Superior temporal gyrus (tissue), 1 donor: ENCODE results near the gene GPR62.
A peak's percentile ranks its signal among the peaks of the same experiment; 100 is the strongest.

Experiments
- DNase-seq: peaks from one replicate; pipeline ENCODE4 v3.0.0-alpha.2; 2016; ENCODE audit errors: extremely low spot score

GPR62 gene

DNA sequence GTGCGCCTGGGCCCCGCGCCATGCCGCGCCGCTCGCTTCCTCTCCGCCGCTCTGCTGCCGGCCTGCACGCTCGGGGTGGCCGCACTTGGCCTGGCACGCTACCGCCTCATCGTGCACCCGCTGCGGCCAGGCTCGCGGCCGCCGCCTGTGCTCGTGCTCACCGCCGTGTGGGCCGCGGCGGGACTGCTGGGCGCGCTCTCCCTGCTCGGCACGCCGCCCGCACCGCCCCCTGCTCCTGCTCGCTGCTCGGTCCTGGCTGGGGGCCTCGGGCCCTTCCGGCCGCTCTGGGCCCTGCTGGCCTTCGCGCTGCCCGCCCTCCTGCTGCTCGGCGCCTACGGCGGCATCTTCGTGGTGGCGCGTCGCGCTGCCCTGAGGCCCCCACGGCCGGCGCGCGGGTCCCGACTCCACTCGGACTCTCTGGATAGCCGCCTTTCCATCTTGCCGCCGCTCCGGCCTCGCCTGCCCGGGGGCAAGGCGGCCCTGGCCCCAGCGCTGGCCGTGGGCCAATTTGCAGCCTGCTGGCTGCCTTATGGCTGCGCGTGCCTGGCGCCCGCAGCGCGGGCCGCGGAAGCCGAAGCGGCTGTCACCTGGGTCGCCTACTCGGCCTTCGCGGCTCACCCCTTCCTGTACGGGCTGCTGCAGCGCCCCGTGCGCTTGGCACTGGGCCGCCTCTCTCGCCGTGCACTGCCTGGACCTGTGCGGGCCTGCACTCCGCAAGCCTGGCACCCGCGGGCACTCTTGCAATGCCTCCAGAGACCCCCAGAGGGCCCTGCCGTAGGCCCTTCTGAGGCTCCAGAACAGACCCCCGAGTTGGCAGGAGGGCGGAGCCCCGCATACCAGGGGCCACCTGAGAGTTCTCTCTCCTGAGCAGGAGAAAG lies 951 bp downstream of the GPR62 start:
- DNase-seq, result peak; percentile 52

DNA sequence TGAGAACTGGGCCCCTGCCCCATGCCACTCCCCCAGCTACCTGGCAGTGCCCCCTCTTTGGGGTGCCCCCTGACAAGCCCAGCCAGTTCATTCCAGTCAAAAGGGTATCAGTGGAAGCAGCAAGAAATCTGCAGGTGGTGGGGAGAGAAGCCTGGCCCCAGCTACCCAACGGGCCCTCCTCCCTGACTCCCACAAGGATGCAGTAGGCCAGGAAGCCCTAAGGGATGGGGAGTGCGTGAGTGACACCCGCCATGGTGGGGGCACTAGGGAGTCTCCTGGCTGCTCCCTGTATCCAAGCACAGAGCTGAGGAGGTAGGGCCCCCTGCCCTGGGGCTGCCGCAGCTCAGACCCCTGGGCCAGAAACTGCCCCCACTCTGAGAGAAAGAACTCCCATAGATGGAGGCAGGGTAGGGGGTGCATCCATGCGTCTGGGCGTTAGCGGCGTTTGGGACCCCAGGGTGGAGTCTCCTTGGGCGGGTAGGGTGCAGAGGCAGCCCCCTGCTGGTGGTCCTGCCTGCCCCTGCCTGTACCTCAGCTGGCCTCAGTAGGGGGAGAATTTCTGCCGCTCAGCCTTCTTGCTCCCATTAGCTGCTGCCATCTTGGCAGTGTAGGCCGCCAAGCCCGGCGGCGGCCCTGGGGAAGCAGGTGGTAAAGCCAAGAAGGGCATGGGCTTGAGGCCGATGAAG lies 2.5 kb downstream of the GPR62 start:
- no peak for DNase-seq

DNA sequence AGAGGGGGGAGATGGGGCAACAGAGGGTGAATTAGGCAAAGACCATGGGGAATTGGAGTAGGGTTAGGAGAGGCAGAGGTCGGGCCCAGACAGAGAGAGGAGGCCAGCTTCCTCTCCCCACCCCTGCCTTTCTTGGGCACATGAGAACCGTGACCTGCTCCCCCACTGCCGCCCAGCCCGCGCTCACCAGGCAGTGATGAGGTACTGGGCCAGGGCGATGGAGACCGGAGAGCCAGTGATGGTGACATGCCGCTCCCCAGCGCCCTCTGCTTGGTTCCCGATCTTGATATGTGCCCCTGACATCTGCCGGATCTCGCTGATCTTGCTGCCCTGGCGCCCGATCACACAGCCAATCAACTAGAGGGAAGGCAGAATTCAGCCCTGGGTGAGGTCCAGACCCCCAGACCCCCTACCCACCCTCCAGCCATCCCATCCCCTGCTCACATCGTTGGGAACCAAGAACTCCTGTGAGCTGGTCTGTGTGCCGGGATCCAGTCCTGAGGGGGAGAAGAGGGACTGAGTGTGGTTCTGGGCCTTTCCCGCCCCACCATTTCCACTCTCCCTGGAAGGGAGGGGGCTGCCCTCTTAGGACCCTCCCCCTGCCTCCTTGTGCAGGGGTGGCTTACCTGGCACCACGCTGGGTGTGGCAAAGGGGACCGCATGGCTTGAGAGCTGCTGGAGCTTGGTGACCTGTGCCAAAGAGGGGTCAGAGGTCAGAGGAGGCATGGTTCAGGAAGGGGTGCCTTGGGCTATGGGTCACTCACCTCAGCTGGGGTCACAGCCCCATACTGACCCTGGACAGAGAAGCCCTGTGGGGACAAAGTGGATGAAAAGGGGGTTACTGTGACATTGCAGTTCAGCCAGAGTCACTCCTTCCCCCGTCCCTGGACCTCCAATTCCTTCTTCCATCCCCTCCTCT lies 3.7 kb downstream of the GPR62 start:
- no peak for DNase-seq

GRCh38 chr3:51959651-51960050 lies 4.5 kb downstream of the GPR62 start:
- no peak for DNase-seq

DNA sequence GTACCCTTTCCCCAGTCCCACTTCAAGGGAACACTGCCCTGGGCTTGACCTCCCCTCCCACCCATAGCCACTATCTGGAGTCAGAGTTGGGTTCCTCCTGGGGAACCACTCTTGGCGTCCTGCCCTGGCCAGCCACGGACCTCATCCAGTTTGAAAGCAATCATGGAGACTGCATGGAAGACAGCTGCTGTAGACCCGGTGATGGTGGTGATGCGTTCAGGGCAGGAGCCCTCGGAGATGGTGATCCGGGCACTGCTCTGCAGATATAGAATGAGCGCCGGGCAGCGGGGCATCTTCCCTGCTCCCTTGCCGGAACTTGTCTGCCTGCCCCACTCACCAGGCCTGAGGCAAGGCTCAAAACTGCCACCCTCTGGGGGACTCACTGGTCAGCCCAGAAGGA lies 5.2 kb downstream of the GPR62 start:
- no peak for DNase-seq

DNA sequence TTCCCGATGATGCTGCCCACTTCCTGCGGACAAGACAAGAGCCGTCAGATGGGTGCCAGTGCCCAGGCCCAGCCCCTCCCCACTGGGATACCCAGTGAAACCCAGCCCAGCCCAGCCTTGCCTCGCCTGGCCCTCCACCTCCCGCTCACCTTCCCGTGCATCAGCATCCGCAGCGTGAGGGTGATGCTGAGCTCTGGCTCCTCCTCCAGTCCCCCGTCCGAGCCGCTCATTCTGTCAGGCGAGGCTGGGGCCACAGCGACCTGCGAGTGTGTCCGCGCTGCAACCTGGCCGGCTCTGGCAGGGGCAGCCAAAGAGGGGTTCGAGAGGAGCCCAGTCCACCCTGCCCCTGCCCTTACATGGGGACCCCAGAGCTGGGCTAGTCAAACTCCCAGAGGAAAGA lies 5.8 kb downstream of the GPR62 start:
- DNase-seq, result no peak

GRCh38 chr3:51961602-51962569 lies 6.7 kb downstream of the GPR62 start:
- DNase-seq, result no peak

GRCh38 chr3:51962854-51963530 lies 7.8 kb downstream of the GPR62 start:
- DNase-seq, result peak; percentile 44

DNA sequence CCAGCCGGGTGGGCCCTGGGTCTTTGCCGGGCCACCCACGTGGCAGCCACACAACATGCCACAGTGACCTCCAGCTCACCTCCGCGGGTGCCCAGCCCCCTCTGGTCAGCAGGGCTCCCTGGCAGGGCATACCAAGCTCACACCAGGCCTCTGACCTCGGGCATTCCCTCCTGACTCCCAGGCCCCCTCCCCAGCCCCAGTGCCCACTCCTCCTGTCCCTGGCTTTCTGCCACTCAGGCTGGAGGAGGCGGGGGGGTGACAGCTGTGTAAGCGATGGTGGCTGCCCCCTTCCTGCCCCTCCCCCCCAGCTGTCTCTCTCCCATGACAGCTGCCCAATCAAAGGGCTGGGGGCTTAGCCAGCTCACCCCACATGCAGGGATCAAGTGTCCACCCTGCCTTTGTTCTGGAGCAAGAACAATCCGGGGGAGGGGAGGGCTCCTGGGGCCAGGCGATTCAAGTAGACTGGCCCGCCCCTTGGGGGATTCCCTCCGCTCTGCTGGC lies 8.8 kb downstream of the GPR62 start:
- peak; percentile 36 for DNase-seq

DNA sequence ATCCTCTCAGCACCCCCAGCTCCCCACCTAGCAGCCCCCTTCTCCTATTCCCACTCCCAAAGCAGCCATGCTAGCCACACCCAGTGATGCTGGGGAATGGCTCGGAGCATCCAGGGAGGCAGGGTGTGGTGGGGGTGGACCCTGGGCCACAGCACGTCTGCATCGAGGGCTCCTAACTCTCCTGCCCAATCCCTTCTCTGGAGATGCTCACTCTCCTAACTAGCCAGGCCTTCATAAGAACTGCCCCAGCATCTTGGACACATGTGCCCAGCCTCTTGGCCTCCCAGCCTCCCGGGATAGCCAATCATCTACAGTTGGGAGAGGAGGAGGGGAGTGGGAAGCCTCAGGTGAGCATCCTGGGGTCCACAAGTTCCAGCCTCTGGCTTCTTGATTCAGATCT lies 9.3 kb downstream of the GPR62 start:
- DNase-seq, result no peak

DNA sequence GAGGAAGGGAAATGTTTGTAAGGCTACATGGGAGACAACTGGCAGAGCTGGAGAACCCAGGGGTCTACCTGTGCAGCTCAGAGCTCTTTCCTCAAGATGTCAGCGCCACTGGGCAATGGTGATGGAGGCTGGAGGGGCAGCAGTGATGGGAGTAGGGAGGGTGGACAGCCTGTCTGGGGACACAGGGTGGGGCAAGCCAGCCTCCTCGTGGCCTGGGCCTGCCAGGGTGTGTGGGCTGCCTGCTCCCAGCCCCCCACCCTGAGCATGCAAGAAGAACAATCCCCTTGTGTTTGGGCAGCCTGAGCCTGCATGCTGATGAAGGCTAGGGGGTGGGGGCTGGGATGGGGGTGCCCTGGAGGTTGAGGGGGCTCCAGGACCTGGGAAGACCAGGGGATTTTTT lies 10.8 kb downstream of the GPR62 start:
- DNase-seq, result peak; percentile 76

DNA sequence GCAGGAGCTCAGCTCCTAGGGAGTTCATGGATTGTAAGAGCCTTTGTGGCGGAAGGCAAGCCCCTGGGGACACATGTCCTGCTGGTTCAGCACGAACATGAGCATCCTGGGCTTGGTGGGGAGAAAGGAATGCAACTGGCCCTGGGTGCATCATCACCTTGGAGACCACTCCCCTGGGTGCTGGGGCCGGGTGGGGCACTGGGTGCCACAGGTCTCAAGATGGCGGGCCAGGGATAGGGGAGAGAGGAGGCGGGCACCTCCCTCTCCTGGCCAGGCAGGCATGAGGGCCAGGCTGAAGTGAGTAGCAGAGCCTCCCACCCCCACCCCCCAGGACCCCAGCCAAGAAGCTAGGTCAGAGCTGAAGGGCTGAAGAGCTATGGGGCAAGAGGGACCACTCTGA lies 11.3 kb downstream of the GPR62 start:
- peak; percentile 48 for DNase-seq

DNA sequence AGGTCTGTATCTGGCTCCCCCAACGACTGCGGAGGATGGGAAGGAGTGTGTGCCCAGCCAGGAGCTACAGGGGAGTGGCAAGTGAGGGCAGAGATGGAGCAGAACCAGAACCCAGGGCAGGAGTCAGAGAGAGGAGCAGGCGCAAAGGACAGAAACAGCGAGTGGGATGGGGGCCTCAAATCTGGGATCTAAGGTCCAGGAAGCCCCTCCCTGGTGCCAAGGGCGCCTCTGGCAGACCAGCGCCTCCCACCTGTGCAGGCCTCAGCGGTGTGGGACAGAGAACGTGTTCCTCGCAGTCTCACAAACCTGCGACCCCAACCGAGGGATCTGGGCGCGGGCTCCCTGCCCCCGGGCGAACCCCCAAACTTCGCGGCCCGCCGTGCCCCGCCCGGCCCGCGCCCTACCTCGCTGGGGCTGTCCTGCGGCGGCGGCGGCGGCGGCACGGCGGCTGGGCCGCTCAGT lies 11.8 kb downstream of the GPR62 start:
- DNase-seq, result peak; percentile 38

DNA sequence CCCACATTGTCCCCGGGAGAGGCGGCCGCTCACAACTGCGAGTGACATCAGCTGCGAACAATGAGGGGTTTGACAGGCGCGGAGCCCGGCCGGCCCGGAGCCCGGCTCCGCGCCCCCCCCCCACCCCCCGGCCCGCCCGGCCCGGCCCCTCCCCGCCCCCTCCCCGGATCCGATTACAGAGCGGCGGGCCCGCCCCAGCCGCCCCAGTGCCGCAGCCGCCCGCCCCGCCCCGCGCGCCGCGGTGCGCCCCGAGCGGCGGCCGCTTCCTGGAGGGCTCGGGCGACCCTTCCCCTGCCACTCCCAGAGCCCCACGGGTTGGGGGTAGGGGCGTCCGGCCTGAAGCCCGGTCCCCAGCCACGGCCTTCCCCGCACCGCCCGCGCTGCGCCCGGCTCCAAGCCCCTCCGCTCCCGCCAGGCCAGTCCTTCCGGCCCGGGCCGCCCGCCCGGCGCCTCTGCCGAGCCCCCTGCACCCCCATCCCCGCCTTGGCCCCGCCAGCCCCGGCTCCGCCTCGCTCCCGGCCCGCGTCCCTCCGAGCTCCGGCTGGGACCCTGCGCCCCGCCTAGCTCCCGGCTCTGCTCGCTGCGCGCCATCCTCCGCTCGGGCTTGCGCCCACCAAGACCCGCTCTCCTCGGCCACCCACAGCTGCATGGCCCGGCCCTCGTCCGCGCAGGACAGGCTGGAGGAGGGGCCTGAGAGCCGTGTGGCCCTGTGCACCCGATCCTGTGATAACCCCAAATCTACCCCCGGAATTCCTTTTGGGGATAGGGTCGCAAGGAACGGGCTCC lies 12.4 kb downstream of the GPR62 start, which contains the start of gene PCBP4:
Gene PCBP4 (minus strand): TSS at position 71 of the 786 bp plus-strand sequence. CDS start 6,214 bp downstream, outside the sequence.
- peak; percentile 83 for DNase-seq

DNA sequence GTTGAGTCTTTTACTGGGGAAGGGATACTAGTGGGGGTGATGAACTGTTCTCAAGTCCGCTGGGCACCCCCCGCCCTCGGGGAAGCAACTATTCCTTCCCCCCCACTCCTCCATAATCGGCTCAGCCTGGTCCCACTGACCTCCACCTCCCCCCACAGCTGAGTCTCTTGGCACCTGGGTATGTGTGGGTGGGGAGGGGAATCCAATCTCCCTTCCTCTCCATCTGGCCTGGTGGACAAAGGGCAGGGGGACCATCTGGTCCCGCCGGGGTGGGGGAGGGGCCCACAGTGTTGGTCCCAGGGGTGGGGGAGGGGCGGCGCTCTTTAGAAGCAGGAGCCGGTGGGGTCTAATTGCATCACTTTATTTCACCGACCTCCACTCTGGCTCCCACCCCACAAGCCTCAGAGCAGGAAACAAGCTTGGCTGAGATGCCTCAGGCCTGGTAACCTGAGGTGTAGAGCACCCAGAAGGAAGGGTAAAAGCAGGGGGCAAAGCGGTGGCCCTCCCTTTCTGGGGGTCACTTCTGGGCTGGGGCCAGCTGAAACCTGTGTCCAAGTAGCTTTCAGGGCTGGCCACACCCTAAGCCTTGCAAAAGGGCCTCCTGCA lies 13.1 kb downstream of the GPR62 start:
- DNase-seq, result no peak

GRCh38 chr3:51968883-51969678 lies 13.9 kb downstream of the GPR62 start:
- no peak for DNase-seq

DNA sequence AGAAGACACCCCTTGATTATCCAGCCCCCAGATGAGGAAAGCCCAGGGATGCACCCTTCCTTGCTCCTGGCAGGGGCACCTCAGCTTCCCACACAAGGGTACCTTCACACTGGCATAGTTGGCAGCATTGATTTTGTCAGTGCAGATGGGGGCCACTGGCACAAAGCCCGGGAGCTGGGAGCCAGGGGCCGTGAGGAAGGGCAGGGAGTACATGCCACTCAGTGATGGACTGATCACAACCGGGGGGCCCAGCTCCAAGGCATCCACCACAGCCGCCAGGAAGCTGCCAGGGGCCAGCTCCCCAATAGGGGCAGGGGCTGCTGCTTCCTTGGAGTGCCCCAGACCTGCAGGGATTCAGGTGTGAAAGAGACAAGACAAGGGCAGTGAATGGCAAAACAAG lies 14.7 kb downstream of the GPR62 start:
- DNase-seq, result no peak
